Smooth muscle cell (in vitro differentiated cells): Measurements from ENCODE around the gene PTPRG. TPM values are rescaled to one million over a fixed set of nuclear protein-coding genes. Genes with fewer than 3 reads are reported as not detected.

Experiments used
- DNase-seq: peaks from one replicate; lab custom pipeline; 2025; ENCODE audit not compliant: unreplicated experiment; lab: John Stamatoyannopoulos, UW
- H2AFZ ChIP-seq: fragments of 200-600 bp; sonication (generic); 2 replicates; pipeline ENCODE4 v1.6.0; 2016; ENCODE audit warnings: antibody characterized with exemption, low read depth, mild to moderate bottlenecking
- H3F3A ChIP-seq: fragments of 200-600 bp; sonication (generic); 2 replicates; pipeline ENCODE4 v1.6.0; 2017; ENCODE audit warnings: antibody characterized with exemption, low read depth
- H3K27ac ChIP-seq: fragments of 200-600 bp; sonication (generic); 2 replicates; pipeline ENCODE4 v1.5.1; 2016; ENCODE audit warnings: low read depth, mild to moderate bottlenecking
- H3K27me3 ChIP-seq: fragments of 200-600 bp; sonication (generic); 2 replicates; pipeline ENCODE4 v1.6.1; 2016; ENCODE audit warnings: low read depth, mild to moderate bottlenecking
- H3K36me3 ChIP-seq: fragments of 200-600 bp; sonication (generic); 2 replicates; pipeline ENCODE4 v1.5.1; 2016; ENCODE audit warnings: low read depth
- H3K4me1 ChIP-seq: fragments of 200-600 bp; sonication (generic); 2 replicates; pipeline ENCODE4 v1.5.1; 2016; ENCODE audit warnings: low read depth
- H3K4me2 ChIP-seq: fragments of 200-600 bp; sonication (generic); 2 replicates; pipeline ENCODE4 v1.6.0; 2016; ENCODE audit warnings: mild to moderate bottlenecking
- H3K4me3 ChIP-seq: fragments of 200-600 bp; sonication (generic); 2 replicates; pipeline ENCODE4 v1.5.1; 2016; ENCODE audit warnings: mild to moderate bottlenecking
- H3K79me2 ChIP-seq: fragments of 200-600 bp; sonication (generic); 2 replicates; pipeline ENCODE4 v1.6.0; 2016; ENCODE audit warnings: low read depth, mild to moderate bottlenecking
- H3K9ac ChIP-seq: fragments of 200-600 bp; sonication (generic); 2 replicates; pipeline ENCODE4 v1.6.0; 2016; ENCODE audit warnings: low read depth
- H3K9me3 ChIP-seq: fragments of 200-600 bp; sonication (generic); replicated peaks from 2 replicates; pipeline ENCODE4 v1.5.1; 2016; ENCODE audit warnings: low read depth
- H4K20me1 ChIP-seq: fragments of 200-600 bp; sonication (generic); 2 replicates; pipeline ENCODE4 v1.6.0; 2016; ENCODE audit warnings: low read depth
- WGBS: methylation state at CpG from one replicate; pipeline ENCODE4 v1.1.7; 2016; ENCODE audit warnings: low lambda C conversion rate; 5-methylcytosine and 5-hydroxymethylcytosine counted together
- polyA plus RNA-seq: library from polyadenylated mRNA; unstranded; fragments of >200 nt; fragmentation: Nextera tagmentation; extraction: Ambion mirVana; gene quantifications from 2 replicates; pipeline ENCODE4 v1.2.1, GENCODE V29; 2016
- total RNA-seq: library from RNA; depleted of rRNA; stranded (reverse); fragments of >200 nt; gene quantifications from 2 replicates; pipeline ENCODE4 v1.2.3, GENCODE V29; 2014
- TF ChIP-seq, protein P1 (sequence below): fragments of 200-600 bp; sonication (generic); IDR thresholded peaks from 2 replicates; pipeline ENCODE4 v1.5.1; 2017; ENCODE audit warnings: borderline replicate concordance, mild to moderate bottlenecking, antibody characterized with exemption; ENCODE audit not compliant: insufficient read depth, poor library complexity, severe bottlenecking

PTPRG gene
- total and polyA plus RNA-seq, 2 experiments from 2014 or later = 21.2 to 87.3 TPM

- Histone ChIP-seq H2AFZ (no peak overlapping the region), H3K27ac (no peak overlapping the region), H3K4me1 (no peaks in the 10 kb centered on the region), H3K27me3 (no peaks in the 10 kb centered on the region), H3F3A (no peaks in the 10 kb centered on the region), H3K4me3 (no peak overlapping the region), H3K79me2 (no peaks in the 10 kb centered on the region), H3K9me3 (no peaks in the 10 kb centered on the region), H3K9ac (no peak overlapping the region), H3K36me3 (no peaks in the 10 kb centered on the region), H3K4me2 (no peak overlapping the region), H4K20me1 (peaks cover 25% of the 10 kb centered on the region)
- TF ChIP-seq, protein P1, sequence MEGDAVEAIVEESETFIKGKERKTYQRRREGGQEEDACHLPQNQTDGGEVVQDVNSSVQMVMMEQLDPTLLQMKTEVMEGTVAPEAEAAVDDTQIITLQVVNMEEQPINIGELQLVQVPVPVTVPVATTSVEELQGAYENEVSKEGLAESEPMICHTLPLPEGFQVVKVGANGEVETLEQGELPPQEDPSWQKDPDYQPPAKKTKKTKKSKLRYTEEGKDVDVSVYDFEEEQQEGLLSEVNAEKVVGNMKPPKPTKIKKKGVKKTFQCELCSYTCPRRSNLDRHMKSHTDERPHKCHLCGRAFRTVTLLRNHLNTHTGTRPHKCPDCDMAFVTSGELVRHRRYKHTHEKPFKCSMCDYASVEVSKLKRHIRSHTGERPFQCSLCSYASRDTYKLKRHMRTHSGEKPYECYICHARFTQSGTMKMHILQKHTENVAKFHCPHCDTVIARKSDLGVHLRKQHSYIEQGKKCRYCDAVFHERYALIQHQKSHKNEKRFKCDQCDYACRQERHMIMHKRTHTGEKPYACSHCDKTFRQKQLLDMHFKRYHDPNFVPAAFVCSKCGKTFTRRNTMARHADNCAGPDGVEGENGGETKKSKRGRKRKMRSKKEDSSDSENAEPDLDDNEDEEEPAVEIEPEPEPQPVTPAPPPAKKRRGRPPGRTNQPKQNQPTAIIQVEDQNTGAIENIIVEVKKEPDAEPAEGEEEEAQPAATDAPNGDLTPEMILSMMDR = no peak
- WGBS = 97% methylated on average over 4 of the region's 4 CpGs
- no peak for DNase-seq
Measured at GRCh38 chr3:62022312-62022711, 460.9 kb downstream of the PTPRG start.

- Histone ChIP-seq H3K4me1 (no peaks in the 10 kb centered on the region), H3K36me3 (no peaks in the 10 kb centered on the region), H3K4me2 (no peak overlapping the region), H4K20me1 (peaks cover 34% of the 10 kb centered on the region), H3K4me3 (no peak overlapping the region), H3F3A (no peaks in the 10 kb centered on the region), H3K9ac (no peak overlapping the region), H3K79me2 (no peaks in the 10 kb centered on the region), H2AFZ (no peak overlapping the region), H3K27me3 (no peaks in the 10 kb centered on the region), H3K9me3 (no peaks in the 10 kb centered on the region), H3K27ac (no peak overlapping the region)
- TF ChIP-seq, protein P1 = no peak
- DNase-seq = no peak
- WGBS = 91% methylated on average over 3 of the region's 3 CpGs
Measured at GRCh38 chr3:62024882-62025281, 463.5 kb downstream of the PTPRG start.

DNA sequence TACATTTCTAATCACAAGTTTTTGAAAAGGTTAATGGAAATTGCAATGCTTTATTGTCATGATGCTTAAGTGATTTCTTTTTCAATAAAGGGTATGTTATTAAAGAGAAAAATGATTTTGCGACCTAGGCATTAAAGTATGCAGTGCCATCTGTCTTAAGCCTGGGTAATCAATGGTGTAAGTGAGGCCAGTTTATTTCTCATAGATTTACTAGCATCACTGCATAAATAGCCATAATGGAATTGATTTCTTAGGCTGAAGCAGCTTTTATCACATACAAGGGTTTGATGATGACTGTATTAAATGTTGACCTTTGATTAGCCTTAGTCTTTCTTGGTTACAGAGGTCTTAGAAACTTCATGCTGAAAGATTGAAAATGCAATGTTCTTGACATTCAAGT lies 464.5 kb downstream of the PTPRG start:
- no peaks in the 10 kb centered on the region for H3F3A ChIP-seq
- no peak overlapping the region for H3K27ac ChIP-seq
- no peaks in the 10 kb centered on the region for H3K36me3 ChIP-seq
- peaks cover 30% of the 10 kb centered on the region for H4K20me1 ChIP-seq
- no peaks in the 10 kb centered on the region for H3K9me3 ChIP-seq
- H3K27me3 ChIP-seq = no peaks in the 10 kb centered on the region
- H3K4me2 ChIP-seq = no peak overlapping the region
- TF ChIP-seq, protein P1 = no peak
- no peak for DNase-seq
- WGBS = 100% methylated on average over 1 of the region's 1 CpG
- no peak overlapping the region for H3K9ac ChIP-seq
- H2AFZ ChIP-seq = no peak overlapping the region
- no peak overlapping the region for H3K4me3 ChIP-seq
- H3K4me1 ChIP-seq = no peaks in the 10 kb centered on the region
- H3K79me2 ChIP-seq = no peaks in the 10 kb centered on the region

GRCh38 chr3:62027241-62027640 lies 465.9 kb downstream of the PTPRG start:
- no peak overlapping the region for H3K27ac ChIP-seq
- no peak overlapping the region for H3K9ac ChIP-seq
- no peak overlapping the region for H3K4me3 ChIP-seq
- no peak for DNase-seq
- H4K20me1 ChIP-seq = peaks cover 25% of the 10 kb centered on the region
- no peaks in the 10 kb centered on the region for H3K4me1 ChIP-seq
- no peaks in the 10 kb centered on the region for H3F3A ChIP-seq
- H3K27me3 ChIP-seq = no peaks in the 10 kb centered on the region
- no peak overlapping the region for H2AFZ ChIP-seq
- H3K79me2 ChIP-seq = no peaks in the 10 kb centered on the region
- TF ChIP-seq, protein P1 = no peak
- no peaks in the 10 kb centered on the region for H3K9me3 ChIP-seq
- 95% methylated on average over 4 of the region's 4 CpGs for WGBS
- H3K36me3 ChIP-seq = no peaks in the 10 kb centered on the region
- H3K4me2 ChIP-seq = no peak overlapping the region
